Measurements from ENCODE around the gene PLP2. TPM values are rescaled to one million over a fixed set of nuclear protein-coding genes. Genes with fewer than 3 reads are reported as not detected.
"Not testable (repeated sequence)": the region's sequence is repeated elsewhere in the genome, so short reads cannot be mapped to it uniquely, and the experiment has no call there.

Gene PLP2
- total RNA-seq, 1 experiment from 2014 or later, result 165 TPM

- Histone ChIP-seq H2AFZ (ENCODE audit: low read length) (no peak overlapping the region), H3K27me3 (ENCODE audit: low read length) (no peaks in the 10 kb centered on the region), H3K79me2 (ENCODE audit: low read length) (no peaks in the 10 kb centered on the region), H3F3A (ENCODE audit: low read length, unreplicated experiment) (no peaks in the 10 kb centered on the region), H3K9me3 (ENCODE audit: low read length) (no peaks in the 10 kb centered on the region), H3K27ac (ENCODE audit: low read length) (no peak overlapping the region), H3K9ac (ENCODE audit: low read length) (no peak overlapping the region), H3K9me2 (replicated peaks; ENCODE audit: low read length) (no peaks in the 10 kb centered on the region), H3K4me1 (ENCODE audit: insufficient read depth, low read length) (no peaks in the 10 kb centered on the region), H3K36me3 (ENCODE audit: low read depth, low read length) (no peaks in the 10 kb centered on the region), H3K4me2 (ENCODE audit: low read length) (no peak overlapping the region), H3K4me3 (ENCODE audit: low read length) (no peak overlapping the region), H4K20me1 (ENCODE audit: low read length) (no peaks in the 10 kb centered on the region)
- CTCF ChIA-PET, result no interaction called here
- TF ChIP-seq EZH2 (IDR thresholded peaks at IDR 0.05; ENCODE audit: low read length, unreplicated experiment), result no peak
- TF ChIP-seq CTCF (conservative IDR thresholded peaks at IDR 0.05; ENCODE audit: low read depth, low read length), result no peak
- TF ChIP-seq EZH2phosphoT487 (IDR thresholded peaks at IDR 0.05; ENCODE audit: borderline replicate concordance, low read length), result no peak
- POLR2A ChIA-PET (ENCODE audit: unreplicated experiment), result no interaction called here
- ATAC-seq (no peak), DNase-seq (no peak)
- intact Hi-C loops (cut with micrococcal nuclease), result no loop called here
- no TSS peak for BruUV-seq (replicated peaks)
Measured at GRCh38 chrX:49147282-49147681, 24.4 kb upstream of the PLP2 start.

- intact Hi-C loops (cut with micrococcal nuclease), result no loop called here
- Histone ChIP-seq H3K4me3 (ENCODE audit: low read length) (no peak overlapping the region), H3F3A (ENCODE audit: low read length, unreplicated experiment) (no peaks in the 10 kb centered on the region), H3K4me1 (ENCODE audit: insufficient read depth, low read length) (no peaks in the 10 kb centered on the region), H2AFZ (ENCODE audit: low read length) (no peak overlapping the region), H3K27ac (ENCODE audit: low read length) (no peak overlapping the region), H4K20me1 (ENCODE audit: low read length) (no peaks in the 10 kb centered on the region), H3K79me2 (ENCODE audit: low read length) (no peaks in the 10 kb centered on the region), H3K4me2 (ENCODE audit: low read length) (no peak overlapping the region), H3K36me3 (ENCODE audit: low read depth, low read length) (no peaks in the 10 kb centered on the region), H3K9me3 (ENCODE audit: low read length) (no peaks in the 10 kb centered on the region), H3K9ac (ENCODE audit: low read length) (no peak overlapping the region), H3K9me2 (replicated peaks; ENCODE audit: low read length) (no peaks in the 10 kb centered on the region), H3K27me3 (ENCODE audit: low read length) (no peaks in the 10 kb centered on the region)
- ChIA-PET POLR2A (ENCODE audit: unreplicated experiment) (no interaction called here), CTCF (no interaction called here)
- no peak for ATAC-seq
- no peak for TF ChIP-seq CTCF (conservative IDR thresholded peaks at IDR 0.05; ENCODE audit: low read depth, low read length)
- no peak for TF ChIP-seq EZH2 (IDR thresholded peaks at IDR 0.05; ENCODE audit: low read length, unreplicated experiment)
- no peak for TF ChIP-seq EZH2phosphoT487 (IDR thresholded peaks at IDR 0.05; ENCODE audit: borderline replicate concordance, low read length)
- no TSS peak for BruUV-seq (replicated peaks)
- DNase-seq, result no peak
Measured at GRCh38 chrX:49147936-49148335, 23.8 kb upstream of the PLP2 start.

GRCh38 chrX:49148390-49149100 is 23.2 kb upstream of the PLP2 start:
- H3K4me3 ChIP-seq (ENCODE audit: low read length); ATAC-seq; H3K9me2 ChIP-seq (replicated peaks; ENCODE audit: low read length); H3K9me3 ChIP-seq (ENCODE audit: low read length); H3K4me2 ChIP-seq (ENCODE audit: low read length); H3K27me3 ChIP-seq (ENCODE audit: low read length); H3K27ac ChIP-seq (ENCODE audit: low read length); H2AFZ ChIP-seq (ENCODE audit: low read length); BruUV-seq (replicated peaks); H3K36me3 ChIP-seq (ENCODE audit: low read depth, low read length); H3K4me1 ChIP-seq (ENCODE audit: insufficient read depth, low read length); H3K9ac ChIP-seq (ENCODE audit: low read length); intact Hi-C loops (cut with micrococcal nuclease); H4K20me1 ChIP-seq (ENCODE audit: low read length); H3F3A ChIP-seq (ENCODE audit: low read length, unreplicated experiment); DNase-seq; CTCF ChIA-PET; H3K79me2 ChIP-seq (ENCODE audit: low read length); POLR2A ChIA-PET (ENCODE audit: unreplicated experiment): not testable (repeated sequence)

- H3K4me2 ChIP-seq (ENCODE audit: low read length); H4K20me1 ChIP-seq (ENCODE audit: low read length); intact Hi-C loops (cut with micrococcal nuclease); H3F3A ChIP-seq (ENCODE audit: low read length, unreplicated experiment); DNase-seq; H3K79me2 ChIP-seq (ENCODE audit: low read length); H3K4me3 ChIP-seq (ENCODE audit: low read length); H3K9me2 ChIP-seq (replicated peaks; ENCODE audit: low read length); POLR2A ChIA-PET (ENCODE audit: unreplicated experiment); H2AFZ ChIP-seq (ENCODE audit: low read length); H3K9ac ChIP-seq (ENCODE audit: low read length); ATAC-seq; H3K9me3 ChIP-seq (ENCODE audit: low read length); H3K27ac ChIP-seq (ENCODE audit: low read length); H3K36me3 ChIP-seq (ENCODE audit: low read depth, low read length); BruUV-seq (replicated peaks); CTCF ChIA-PET; H3K4me1 ChIP-seq (ENCODE audit: insufficient read depth, low read length); H3K27me3 ChIP-seq (ENCODE audit: low read length): not testable (repeated sequence)
Measured at GRCh38 chrX:49149291-49149690, 22.4 kb upstream of the PLP2 start.
